ENCODE results near the gene FAM222A. TPM values are rescaled to one million over a fixed set of nuclear protein-coding genes. Genes with fewer than 3 reads are reported as not detected.

FAM222A gene
- total RNA-seq, 1 donor from 2014 or later, result 2.5 TPM

DNA sequence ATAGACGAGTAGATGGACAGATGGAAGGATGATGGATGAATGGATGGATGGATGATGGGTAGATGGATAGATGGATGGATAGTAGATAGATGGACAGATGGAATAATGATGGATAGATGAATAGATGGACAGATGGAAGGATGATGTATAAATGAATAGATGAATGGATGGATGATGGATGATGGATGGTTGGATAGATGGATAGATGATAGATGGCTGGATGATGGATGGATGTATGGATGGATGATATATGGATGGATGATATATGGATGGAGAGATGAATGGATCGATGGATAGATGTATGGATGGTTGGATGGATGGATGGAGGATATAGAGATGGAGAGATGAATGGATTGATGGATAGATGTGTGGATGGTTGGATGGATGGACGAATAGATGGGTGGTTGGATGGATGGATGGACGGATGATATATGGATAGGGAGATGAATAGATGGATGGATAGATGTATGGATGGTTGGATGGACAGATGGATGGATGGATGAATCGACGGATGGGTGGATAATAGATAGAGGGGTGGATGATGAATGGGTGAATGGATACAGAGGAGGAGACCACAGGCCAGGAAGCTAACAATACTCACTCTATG lies 100.3 kb downstream of the FAM222A start:
- Histone ChIP-seq H3K27ac (no peak overlapping the region), H3K4me1 (peaks cover 5% of the 10 kb centered on the region), H3K4me2 (no peak overlapping the region), H3F3A (ENCODE audit: low read depth) (peaks cover 2% of the 10 kb centered on the region), H3K9me3 (ENCODE audit: low read depth) (no peaks in the 10 kb centered on the region), H3K79me2 (ENCODE audit: low read depth) (no peaks in the 10 kb centered on the region), H3K4me3 (no peak overlapping the region), H3K36me3 (no peaks in the 10 kb centered on the region), H3K9ac (no peak overlapping the region), H2AFZ (replicated peaks) (no peak overlapping the region), H4K20me1 (ENCODE audit: low read depth) (no peaks in the 10 kb centered on the region), H3K27me3 (no peaks in the 10 kb centered on the region)
- DNase-seq (ENCODE audit: low spot score), result no peak
- peaks cover 2% of the 10 kb centered on the region for H3K4me1 Mint-ChIP-seq
- H3K4me3 Mint-ChIP-seq, result no peak overlapping the region
- H3K27ac Mint-ChIP-seq, result no peak overlapping the region
- H3K36me3 Mint-ChIP-seq, result no peaks in the 10 kb centered on the region
- peaks cover 11% of the 10 kb centered on the region for H3K27me3 Mint-ChIP-seq (ENCODE audit: insufficient read depth, low read depth)
- no peaks in the 10 kb centered on the region for H3K9me3 Mint-ChIP-seq
- no peak for TF ChIP-seq EZH2phosphoT487 (IDR thresholded peaks at IDR 0.05)
- no peak for TF ChIP-seq CTCF (IDR thresholded peaks at IDR 0.05)
- no peak for TF ChIP-seq EZH2 (IDR thresholded peaks at IDR 0.05)

DNA sequence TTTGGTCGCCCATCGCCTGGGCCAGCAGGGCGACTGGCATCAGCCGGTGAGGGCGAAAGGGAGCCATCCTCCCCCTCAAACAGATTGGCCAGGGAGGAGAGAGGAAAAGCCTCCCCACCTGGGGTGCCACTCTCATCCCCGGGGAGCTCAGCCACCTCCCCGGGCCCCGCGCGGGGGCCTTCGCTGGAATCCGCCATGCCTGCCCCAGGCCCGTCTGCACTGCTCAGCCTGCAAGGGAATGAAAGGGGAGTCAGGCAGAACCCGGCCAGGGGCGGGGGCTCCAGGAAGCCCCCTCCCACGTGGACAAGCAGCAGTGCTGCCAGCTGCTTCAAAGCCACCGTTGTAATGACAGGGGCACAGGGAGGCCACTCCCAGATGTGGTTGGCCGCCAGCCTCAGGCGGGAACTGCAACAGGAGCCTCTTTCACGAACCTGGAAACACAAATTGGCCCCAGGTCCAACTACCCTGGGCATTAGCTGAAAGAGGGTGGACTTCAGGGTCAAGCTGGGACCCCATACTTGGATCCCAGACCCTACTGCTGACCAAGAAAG lies 101.0 kb downstream of the FAM222A start:
- Mint-ChIP-seq H3K27me3 (ENCODE audit: insufficient read depth, low read depth) (peaks cover 11% of the 10 kb centered on the region), H3K27ac (no peak overlapping the region), H3K9me3 (no peaks in the 10 kb centered on the region), H3K4me1 (peaks cover 2% of the 10 kb centered on the region), H3K36me3 (no peaks in the 10 kb centered on the region), H3K4me3 (no peak overlapping the region)
- Histone ChIP-seq H3K79me2 (ENCODE audit: low read depth) (no peaks in the 10 kb centered on the region), H3K4me2 (no peak overlapping the region), H4K20me1 (ENCODE audit: low read depth) (no peaks in the 10 kb centered on the region), H3K4me1 (peaks cover 5% of the 10 kb centered on the region), H3K9ac (no peak overlapping the region), H3K36me3 (no peaks in the 10 kb centered on the region), H3K27ac (no peak overlapping the region), H3F3A (ENCODE audit: low read depth) (peaks cover 3% of the 10 kb centered on the region), H3K27me3 (no peaks in the 10 kb centered on the region), H3K9me3 (ENCODE audit: low read depth) (no peaks in the 10 kb centered on the region), H2AFZ (replicated peaks) (no peak overlapping the region), H3K4me3 (no peak overlapping the region)
- TF ChIP-seq EZH2 (IDR thresholded peaks at IDR 0.05), result no peak
- no peak for TF ChIP-seq CTCF (IDR thresholded peaks at IDR 0.05)
- TF ChIP-seq EZH2phosphoT487 (IDR thresholded peaks at IDR 0.05), result no peak
- no peak for DNase-seq (ENCODE audit: low spot score)

- Mint-ChIP-seq H3K4me3 (no peak overlapping the region), H3K27ac (no peak overlapping the region), H3K9me3 (no peaks in the 10 kb centered on the region), H3K4me1 (peaks cover 2% of the 10 kb centered on the region), H3K27me3 (ENCODE audit: insufficient read depth, low read depth) (peaks cover 14% of the 10 kb centered on the region), H3K36me3 (no peaks in the 10 kb centered on the region)
- H3K4me3 ChIP-seq, result no peak overlapping the region
- no peaks in the 10 kb centered on the region for H3K9me3 ChIP-seq (ENCODE audit: low read depth)
- no peak for DNase-seq (ENCODE audit: low spot score)
- no peaks in the 10 kb centered on the region for H3K36me3 ChIP-seq
- H3K4me2 ChIP-seq, result no peak overlapping the region
- no peak overlapping the region for H3K9ac ChIP-seq
- peaks cover 5% of the 10 kb centered on the region for H3K4me1 ChIP-seq
- no peaks in the 10 kb centered on the region for H3K79me2 ChIP-seq (ENCODE audit: low read depth)
- no peaks in the 10 kb centered on the region for H3K27me3 ChIP-seq
- peaks cover 3% of the 10 kb centered on the region for H3F3A ChIP-seq (ENCODE audit: low read depth)
- H4K20me1 ChIP-seq (ENCODE audit: low read depth), result no peaks in the 10 kb centered on the region
- TF ChIP-seq EZH2phosphoT487 (IDR thresholded peaks at IDR 0.05), result no peak
- no peak for TF ChIP-seq CTCF (IDR thresholded peaks at IDR 0.05)
- TF ChIP-seq EZH2 (IDR thresholded peaks at IDR 0.05), result no peak
- H3K27ac ChIP-seq, result no peak overlapping the region
- H2AFZ ChIP-seq (replicated peaks), result no peak overlapping the region
Observed at GRCh38 chr12:109815225-109815624, 101.6 kb downstream of the FAM222A start.
